Subcutaneous adipose tissue (tissue), 4 donors: ENCODE results near the gene COX7B2. TPM values are rescaled to one million over a fixed set of nuclear protein-coding genes. Genes with fewer than 3 reads are reported as not detected.

Experiments
- total RNA-seq, 4 donors: library from RNA; depleted of rRNA; stranded (reverse); fragments of >200 nt; gene quantifications; one replicate each; pipeline ENCODE4 v1.1.0, GENCODE V29; 2016
- TF ChIP-seq, protein P1 (sequence below): fragments of 450-650 bp; IDR thresholded peaks from one replicate; pipeline ENCODE4 v1.5.1; 2016; ENCODE audit warnings: low read depth, mild to moderate bottlenecking, control low read depth, antibody characterized with exemption, moderate library complexity

The COX7B2 gene
- total RNA-seq, 4 donors from 2014 or later: not detected

DNA sequence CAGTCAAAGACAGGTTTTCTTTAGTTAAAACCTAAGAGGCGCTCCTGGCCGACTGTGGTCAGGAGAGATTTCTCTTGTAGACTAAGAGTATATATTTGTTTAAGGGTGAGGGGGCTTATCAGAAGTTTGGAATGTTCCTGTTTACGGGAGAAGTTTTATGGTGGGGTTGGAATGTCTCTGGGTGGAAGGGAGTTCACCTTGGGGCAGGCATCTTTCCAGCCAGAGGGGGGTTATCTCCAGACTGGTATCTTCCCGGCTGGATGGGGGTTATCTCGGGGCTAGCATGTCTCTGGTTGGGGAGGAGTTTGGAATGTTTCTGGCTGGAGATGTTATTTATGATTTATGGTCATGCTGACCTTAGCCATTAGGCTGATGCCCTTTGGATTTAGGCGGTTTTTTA, 116.0 kb downstream of the COX7B2 start:
- TF ChIP-seq, protein P1, sequence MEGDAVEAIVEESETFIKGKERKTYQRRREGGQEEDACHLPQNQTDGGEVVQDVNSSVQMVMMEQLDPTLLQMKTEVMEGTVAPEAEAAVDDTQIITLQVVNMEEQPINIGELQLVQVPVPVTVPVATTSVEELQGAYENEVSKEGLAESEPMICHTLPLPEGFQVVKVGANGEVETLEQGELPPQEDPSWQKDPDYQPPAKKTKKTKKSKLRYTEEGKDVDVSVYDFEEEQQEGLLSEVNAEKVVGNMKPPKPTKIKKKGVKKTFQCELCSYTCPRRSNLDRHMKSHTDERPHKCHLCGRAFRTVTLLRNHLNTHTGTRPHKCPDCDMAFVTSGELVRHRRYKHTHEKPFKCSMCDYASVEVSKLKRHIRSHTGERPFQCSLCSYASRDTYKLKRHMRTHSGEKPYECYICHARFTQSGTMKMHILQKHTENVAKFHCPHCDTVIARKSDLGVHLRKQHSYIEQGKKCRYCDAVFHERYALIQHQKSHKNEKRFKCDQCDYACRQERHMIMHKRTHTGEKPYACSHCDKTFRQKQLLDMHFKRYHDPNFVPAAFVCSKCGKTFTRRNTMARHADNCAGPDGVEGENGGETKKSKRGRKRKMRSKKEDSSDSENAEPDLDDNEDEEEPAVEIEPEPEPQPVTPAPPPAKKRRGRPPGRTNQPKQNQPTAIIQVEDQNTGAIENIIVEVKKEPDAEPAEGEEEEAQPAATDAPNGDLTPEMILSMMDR: no peak

DNA sequence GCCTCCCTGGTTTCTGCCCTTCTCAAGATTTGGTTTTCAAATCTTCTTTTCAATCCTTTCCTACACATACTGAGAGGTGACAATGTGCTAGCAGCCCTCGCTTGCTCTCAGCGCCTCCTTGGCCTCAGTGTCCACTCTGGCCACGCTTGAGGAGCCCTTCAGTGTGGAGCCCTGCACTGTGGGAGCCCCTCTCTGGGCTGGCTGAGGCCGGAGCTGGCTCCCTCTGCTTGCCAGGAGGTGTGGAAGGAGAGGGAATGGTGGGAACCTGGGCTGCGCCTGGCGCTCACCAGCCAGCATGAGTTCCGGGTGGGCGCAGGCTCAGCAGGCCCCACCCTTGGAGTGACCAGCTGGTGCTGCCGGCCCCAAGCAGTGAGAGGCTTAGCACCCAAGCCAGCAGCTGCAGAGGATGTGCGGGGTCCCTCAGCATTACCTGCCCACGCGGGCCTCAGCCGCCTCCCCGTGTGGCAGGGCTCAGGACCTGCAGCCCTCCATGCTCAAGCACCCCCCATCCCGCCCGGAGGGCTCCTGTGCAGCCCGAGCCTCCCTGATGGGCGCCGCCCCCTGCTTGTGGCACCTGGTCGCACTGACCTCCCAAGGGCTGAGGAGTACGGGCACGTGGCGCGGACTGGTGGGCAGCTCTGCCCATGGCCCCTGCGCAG, 127.5 kb downstream of the COX7B2 start:
- TF ChIP-seq, protein P1: no peak

DNA sequence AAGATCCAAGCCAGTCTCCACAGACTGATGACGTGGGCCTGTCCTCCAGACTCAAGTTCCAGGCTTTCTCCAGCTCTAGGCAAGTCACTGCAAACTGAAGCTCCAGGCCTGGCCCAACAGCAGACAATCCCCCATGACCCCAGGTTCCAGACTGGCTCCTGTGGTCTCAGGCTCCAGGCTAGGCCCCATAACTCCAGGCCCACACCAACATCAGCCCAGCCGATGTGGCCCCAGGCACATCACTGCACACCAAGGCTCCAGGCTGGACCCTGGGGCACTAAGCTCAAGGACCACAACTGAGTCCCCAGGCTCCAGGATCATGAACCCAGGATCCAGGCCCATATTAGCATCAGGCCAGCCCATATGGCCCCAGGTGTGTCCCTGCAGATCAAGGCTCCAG, 143.6 kb downstream of the COX7B2 start:
- TF ChIP-seq, protein P1: no peak

- TF ChIP-seq, protein P1: no peak
Observed at GRCh38 chr4:46730075-46730474, 179.0 kb downstream of the COX7B2 start.

GRCh38 chr4:46720055-46720454, 189.0 kb downstream of the COX7B2 start:
- TF ChIP-seq, protein P1: no peak

DNA sequence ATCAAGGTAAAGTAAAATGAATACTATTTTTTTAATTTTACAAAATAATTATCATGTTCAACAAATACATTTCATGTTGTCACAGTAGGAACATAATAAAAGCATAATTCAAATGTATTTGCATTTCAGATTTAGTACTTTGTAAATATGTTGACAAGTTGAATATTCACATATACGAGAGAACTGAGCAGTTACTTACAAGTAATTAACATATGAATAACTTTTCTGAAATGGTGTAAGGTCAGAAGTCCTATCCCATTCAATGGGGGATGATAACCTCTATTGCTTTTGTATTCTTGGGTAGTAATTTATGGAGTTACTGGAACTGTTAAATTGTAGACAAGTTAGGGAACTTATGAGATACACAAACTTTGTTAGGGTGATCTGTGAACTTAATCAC, 191.1 kb downstream of the COX7B2 start:
- TF ChIP-seq, protein P1: no peak

DNA sequence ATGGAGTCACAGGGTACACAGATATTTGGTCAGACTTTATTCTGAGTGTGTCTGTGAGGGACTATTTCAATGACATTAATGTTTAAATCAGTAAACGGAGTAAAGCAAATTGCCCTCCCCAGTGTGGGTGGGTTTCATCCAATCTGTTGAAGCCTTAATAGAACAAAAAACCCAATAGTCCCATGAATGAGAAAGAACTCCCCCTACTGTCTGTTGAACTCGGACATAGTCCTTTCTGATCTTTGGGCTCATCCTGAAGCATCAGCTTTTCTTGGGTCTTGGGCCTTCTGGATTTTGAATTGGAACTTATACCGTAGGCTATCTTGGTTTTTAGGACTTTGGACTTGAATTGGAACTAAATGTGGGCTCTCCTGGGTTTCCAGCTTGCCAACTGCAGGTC, 193.6 kb downstream of the COX7B2 start:
- TF ChIP-seq, protein P1: no peak
